ENCODE results near the gene LIAS. TPM values are rescaled to one million over a fixed set of nuclear protein-coding genes. Genes with fewer than 3 reads are reported as not detected.

LIAS gene
- total and polyA plus RNA-seq, 2 of the 13 experiments (the other 11 are each of a cell fraction or from before 2014, with no cell fraction given), result 16.0 to 16.6 TPM

GRCh38 chr4:39429476-39430334 is 29.2 kb upstream of the LIAS start (continued):
- TF ChIP-seq KIAA2018 (CRISPR knock-in tag; IDR thresholded peaks at IDR 0.05; ENCODE audit: borderline replicate concordance) (no peak), ZNF282 (IDR thresholded peaks at IDR 0.05; ENCODE audit: partially characterized antibody) (no peak), ZNF710 (CRISPR knock-in tag; IDR thresholded peaks at IDR 0.05; ENCODE audit: borderline replicate concordance) (peak; percentile 47; the same call in 1 of the 2 replicates), ZNF264 (CRISPR knock-in tag; IDR thresholded peaks at IDR 0.05) (no peak), CC2D1A (CRISPR knock-in tag; IDR thresholded peaks at IDR 0.05) (no peak), ATF7 (IDR thresholded peaks at IDR 0.05) (no peak), ATF7 (CRISPR knock-in tag; IDR thresholded peaks at IDR 0.05) (no peak), ZNF138 (CRISPR knock-in tag; IDR thresholded peaks at IDR 0.05; ENCODE audit: low read depth) (no peak), SOX6 (IDR thresholded peaks at IDR 0.05) (no peak), SOX6 (CRISPR knock-in tag; IDR thresholded peaks at IDR 0.05) (peak; percentile 92), ZNF644 (CRISPR knock-in tag; IDR thresholded peaks at IDR 0.05; ENCODE audit: low read depth) (no peak), MYPOP (CRISPR knock-in tag; IDR thresholded peaks at IDR 0.05) (no peak), ETS1 (CRISPR knock-in tag; IDR thresholded peaks at IDR 0.05) (no peak), MYNN (CRISPR knock-in tag; IDR thresholded peaks at IDR 0.05; ENCODE audit: low read depth) (no peak), CBX2 (IDR thresholded peaks at IDR 0.05; ENCODE audit: low read depth, low read length) (no peak), CBX2 (CRISPR knock-in tag; IDR thresholded peaks at IDR 0.05; ENCODE audit: low read depth) (no peak)

Measured in HepG2 (cell line).